ENCODE measurements around the gene XPO6. TPM values are rescaled to one million over a fixed set of nuclear protein-coding genes. Genes with fewer than 3 reads are reported as not detected.

Gene XPO6
- total RNA-seq, 2 experiments from 2014 or later = 130 to 167 TPM

- BruUV-seq (replicated peaks) = no TSS peak
- DNase-seq (ENCODE audit: low spot score) = no peak
- ChIA-PET CTCF (ENCODE audit: unreplicated experiment) (no interaction called here), POLR2A (interaction anchor here (2.7 kb wide), 1 partner anchor 10 kb away, joined by 11 read pairs; no protein-coding TSS in a partner anchor)
- Histone ChIP-seq H3K4me3 (ENCODE audit: low read depth, low read length, poor library complexity, severe bottlenecking) (no peak overlapping the region), H3K27ac (ENCODE audit: low read depth, low read length, poor library complexity, severe bottlenecking) (no peak overlapping the region), H3K79me2 (ENCODE audit: insufficient read depth, low read depth, low read length) (peaks cover 96% of the 10 kb centered on the region), H3K36me3 (ENCODE audit: insufficient read depth, low read length) (peaks cover 86% of the 10 kb centered on the region), H3K9me3 (ENCODE audit: low read length) (no peaks in the 10 kb centered on the region), H3K4me2 (ENCODE audit: low read length) (no peak overlapping the region), H3K4me1 (ENCODE audit: insufficient read depth, low read length, poor library complexity, severe bottlenecking) (peaks cover 18% of the 10 kb centered on the region), H3K9me2 (ENCODE audit: insufficient read depth, low read length) (no peaks in the 10 kb centered on the region), H4K20me1 (ENCODE audit: insufficient read depth, low read length) (peaks cover 5% of the 10 kb centered on the region), H2AFZ (ENCODE audit: low read length) (no peak overlapping the region)
- no peak for TF ChIP-seq CTCF (conservative IDR thresholded peaks at IDR 0.05; ENCODE audit: low read length)
- no peak for TF ChIP-seq EZH2phosphoT487 (IDR thresholded peaks at IDR 0.05; ENCODE audit: borderline replicate concordance, low read depth, low read length)
- intact Hi-C loops (cut with micrococcal nuclease; ENCODE audit: unreplicated experiment) = no loop called here
Observed at GRCh38 chr16:28200661-28201060, 11.1 kb downstream of the XPO6 start.

- no peak overlapping the region for H3K4me3 ChIP-seq (ENCODE audit: low read depth, low read length, poor library complexity, severe bottlenecking)
- H3K79me2 ChIP-seq (ENCODE audit: insufficient read depth, low read depth, low read length) = peaks cover 96% of the 10 kb centered on the region
- H4K20me1 ChIP-seq (ENCODE audit: insufficient read depth, low read length) = peaks cover 17% of the 10 kb centered on the region; the same call in 1 of the 2 replicates
- H3K27ac ChIP-seq (ENCODE audit: low read depth, low read length, poor library complexity, severe bottlenecking) = no peak overlapping the region
- CTCF ChIA-PET (ENCODE audit: unreplicated experiment) = no interaction called here
- no peak overlapping the region for H3K4me2 ChIP-seq (ENCODE audit: low read length)
- intact Hi-C loops (cut with micrococcal nuclease; ENCODE audit: unreplicated experiment) = no loop called here
- no TSS peak for BruUV-seq (replicated peaks)
- no peak overlapping the region for H2AFZ ChIP-seq (ENCODE audit: low read length)
- DNase-seq (ENCODE audit: low spot score) = no peak
- H3K9me2 ChIP-seq (ENCODE audit: insufficient read depth, low read length) = no peaks in the 10 kb centered on the region
- TF ChIP-seq CTCF (conservative IDR thresholded peaks at IDR 0.05; ENCODE audit: low read length) (no peak), EZH2phosphoT487 (IDR thresholded peaks at IDR 0.05; ENCODE audit: borderline replicate concordance, low read depth, low read length) (no peak)
- H3K36me3 ChIP-seq (ENCODE audit: insufficient read depth, low read length) = peaks cover 81% of the 10 kb centered on the region
- H3K4me1 ChIP-seq (ENCODE audit: insufficient read depth, low read length, poor library complexity, severe bottlenecking) = peaks cover 28% of the 10 kb centered on the region
- H3K9me3 ChIP-seq (ENCODE audit: low read length) = no peaks in the 10 kb centered on the region
- POLR2A ChIA-PET = interaction anchor here (0.7 kb wide), 1 partner anchor 75 kb away, joined by 3 read pairs; no protein-coding TSS in a partner anchor
Observed at GRCh38 chr16:28196387-28196987, 15.3 kb downstream of the XPO6 start.

- intact Hi-C loops (cut with micrococcal nuclease; ENCODE audit: unreplicated experiment) = no loop called here
- Histone ChIP-seq H3K27ac (ENCODE audit: low read depth, low read length, poor library complexity, severe bottlenecking) (no peak overlapping the region), H3K4me3 (ENCODE audit: low read depth, low read length, poor library complexity, severe bottlenecking) (no peak overlapping the region), H3K36me3 (ENCODE audit: insufficient read depth, low read length) (peaks cover 80% of the 10 kb centered on the region), H3K9me2 (ENCODE audit: insufficient read depth, low read length) (no peaks in the 10 kb centered on the region), H3K4me1 (ENCODE audit: insufficient read depth, low read length, poor library complexity, severe bottlenecking) (peaks cover 23% of the 10 kb centered on the region), H2AFZ (ENCODE audit: low read length) (no peak overlapping the region), H3K79me2 (ENCODE audit: insufficient read depth, low read depth, low read length) (peaks cover 97% of the 10 kb centered on the region), H3K9me3 (ENCODE audit: low read length) (no peaks in the 10 kb centered on the region), H4K20me1 (ENCODE audit: insufficient read depth, low read length) (peaks cover 17% of the 10 kb centered on the region; the same call in 1 of the 2 replicates), H3K4me2 (ENCODE audit: low read length) (no peak overlapping the region)
- CTCF ChIA-PET (ENCODE audit: unreplicated experiment) = no interaction called here
- TF ChIP-seq CTCF (conservative IDR thresholded peaks at IDR 0.05; ENCODE audit: low read length) (no peak), EZH2phosphoT487 (IDR thresholded peaks at IDR 0.05; ENCODE audit: borderline replicate concordance, low read depth, low read length) (no peak)
- no TSS peak for BruUV-seq (replicated peaks)
- POLR2A ChIA-PET = no interaction called here
- no peak for DNase-seq (ENCODE audit: low spot score)
Observed at GRCh38 chr16:28195859-28196258, 15.9 kb downstream of the XPO6 start.
